IgD-negative memory B cell (primary cell): Measurements from ENCODE around the gene BUD13. TPM values are rescaled to one million over a fixed set of nuclear protein-coding genes. Genes with fewer than 3 reads are reported as not detected.
"Not testable (repeated sequence)": the region's sequence is repeated elsewhere in the genome, so short reads cannot be mapped to it uniquely, and the experiment has no call there.

Source experiments
- H3K27ac Mint-ChIP-seq, 3 donors: one replicate each; pipeline ENCODE4 v1.8.0; 2020 to 2022; ENCODE audit warnings: mild to moderate bottlenecking in 3 of 3, mixed read lengths in 3 of 3, moderate library complexity in 1 of 3
- H3K27me3 Mint-ChIP-seq: one replicate; pipeline ENCODE4 v1.8.0; 2021; ENCODE audit warnings: mixed read lengths
- H3K36me3 Mint-ChIP-seq: one replicate; pipeline ENCODE4 v1.8.0; 2020; ENCODE audit warnings: mild to moderate bottlenecking, mixed read lengths
- H3K4me1 Mint-ChIP-seq, 3 donors: one replicate each; pipeline ENCODE4 v1.8.0; 2020 to 2022; ENCODE audit warnings: mixed read lengths in 3 of 3, mild to moderate bottlenecking in 1 of 3
- H3K4me3 Mint-ChIP-seq, 4 donors: one replicate each; pipeline ENCODE4 v1.8.0; 2020 to 2022; ENCODE audit warnings: mild to moderate bottlenecking in 4 of 4, mixed read lengths in 4 of 4, moderate library complexity in 3 of 4
- H3K9me3 Mint-ChIP-seq, 3 donors: one replicate each; pipeline ENCODE4 v1.8.0; 2020 to 2021; ENCODE audit warnings: mixed read lengths in 3 of 3, mild to moderate bottlenecking in 1 of 3
- polyA plus RNA-seq: library from polyadenylated mRNA; unstranded; fragments of 300-500 nt; fragmentation: Illumina TruSeq; gene quantifications from one replicate; pipeline ENCODE4 v1.2.3, GENCODE V29; 2021

BUD13 gene
- polyA plus RNA-seq, 1 donor from 2014 or later, result 16.5 TPM

GRCh38 chr11:116787786-116788486 lies 15.1 kb upstream of the BUD13 start, which contains the start of gene ZPR1:
ZPR1 (minus strand) TSS chr11:116788023; CDS start chr11:116787990, 33 bp downstream.
- H3K4me3 Mint-ChIP-seq, result peak within 1 kb of the TSS; percentile 89 to 99 (median 98)
- H3K4me1 Mint-ChIP-seq, result peaks cover 20 to 24% (median 23%) of the 10 kb centered on the region in 3 donors
- H3K27ac Mint-ChIP-seq, result peak within 1 kb of the TSS; percentile 87 to 97 (median 95)
- H3K36me3 Mint-ChIP-seq, result peaks cover 4% of the 10 kb centered on the region
- H3K27me3 Mint-ChIP-seq, result peaks cover 3% of the 10 kb centered on the region
- no peaks in the 10 kb centered on the region for H3K9me3 Mint-ChIP-seq

GRCh38 chr11:116787436-116787785 lies 14.6 kb upstream of the BUD13 start:
- peak overlapping the region; percentile 53 to 97 (median 54) for H3K27ac Mint-ChIP-seq
- peaks cover 4% of the 10 kb centered on the region for H3K36me3 Mint-ChIP-seq
- H3K4me3 Mint-ChIP-seq, result peak overlapping the region; percentile 89 to 99 (median 98)
- H3K27me3 Mint-ChIP-seq, result peaks cover 3% of the 10 kb centered on the region
- no peaks in the 10 kb centered on the region for H3K9me3 Mint-ChIP-seq
- peaks cover 20 to 25% (median 24%) of the 10 kb centered on the region in 3 donors for H3K4me1 Mint-ChIP-seq

GRCh38 chr11:116786966-116787365 lies 14.2 kb upstream of the BUD13 start:
- Mint-ChIP-seq H3K4me3 (peak overlapping the region; percentile 89 to 99 (median 98)), H3K27ac (peak overlapping the region; percentile 16 to 97 (median 54)), H3K4me1 (peaks cover 20 to 29% (median 24%) of the 10 kb centered on the region in 3 donors), H3K36me3 (peaks cover 4% of the 10 kb centered on the region), H3K9me3 (no peaks in the 10 kb centered on the region), H3K27me3 (peaks cover 3% of the 10 kb centered on the region)

- Mint-ChIP-seq H3K27ac (peak overlapping the region in 2 of 3 donors; percentile 16 to 59), H3K4me3 (peak overlapping the region; percentile 89 to 99 (median 98)), H3K9me3 (no peaks in the 10 kb centered on the region), H3K36me3 (peaks cover 6% of the 10 kb centered on the region), H3K4me1 (peaks cover 22 to 30% (median 26%) of the 10 kb centered on the region in 3 donors), H3K27me3 (peaks cover 3% of the 10 kb centered on the region)
Measured at GRCh38 chr11:116786326-116786725, 13.5 kb upstream of the BUD13 start.

- Mint-ChIP-seq H3K27ac (peak overlapping the region in 2 of 3 donors; percentile 31 to 64), H3K36me3 (peaks cover 12% of the 10 kb centered on the region), H3K9me3 (no peaks in the 10 kb centered on the region), H3K4me3 (peak overlapping the region in 1 of 4 donors; percentile 50), H3K27me3 (no peaks in the 10 kb centered on the region), H3K4me1 (peaks cover 20 to 25% (median 23%) of the 10 kb centered on the region in 3 donors)
Measured at GRCh38 chr11:116782728-116783127, 9.9 kb upstream of the BUD13 start.

GRCh38 chr11:116778556-116778955 lies 5.8 kb upstream of the BUD13 start:
- peak overlapping the region in 1 of 3 donors; percentile 56 for H3K27ac Mint-ChIP-seq
- peaks cover 11% of the 10 kb centered on the region for H3K36me3 Mint-ChIP-seq
- no peak overlapping the region for H3K4me3 Mint-ChIP-seq
- H3K9me3 Mint-ChIP-seq, result no peaks in the 10 kb centered on the region
- H3K4me1 Mint-ChIP-seq, result peaks cover 12 to 23% (median 13%) of the 10 kb centered on the region in 3 donors
- no peaks in the 10 kb centered on the region for H3K27me3 Mint-ChIP-seq

- Mint-ChIP-seq H3K4me3 (peak overlapping the region in 1 of 4 donors; percentile 19), H3K4me1 (peaks cover 14 to 26% (median 14%) of the 10 kb centered on the region in 3 donors), H3K27me3 (no peaks in the 10 kb centered on the region), H3K36me3 (peaks cover 11% of the 10 kb centered on the region), H3K9me3 (no peaks in the 10 kb centered on the region), H3K27ac (no peak overlapping the region)
Measured at GRCh38 chr11:116777056-116777455, 4.3 kb upstream of the BUD13 start.

- Mint-ChIP-seq H3K27ac (peak overlapping the region in 1 of 3 donors; percentile 77), H3K36me3 (peaks cover 11% of the 10 kb centered on the region), H3K27me3 (no peaks in the 10 kb centered on the region), H3K4me3 (peak overlapping the region in 1 of 4 donors; percentile 66), H3K9me3 (no peaks in the 10 kb centered on the region), H3K4me1 (peaks cover 18 to 30% (median 18%) of the 10 kb centered on the region in 3 donors)
Measured at GRCh38 chr11:116776522-116776984, 3.8 kb upstream of the BUD13 start.

GRCh38 chr11:116775975-116776374 lies 3.2 kb upstream of the BUD13 start:
- no peaks in the 10 kb centered on the region for H3K9me3 Mint-ChIP-seq
- peaks cover 6% of the 10 kb centered on the region for H3K36me3 Mint-ChIP-seq
- peaks cover 18 to 25% (median 21%) of the 10 kb centered on the region in 3 donors for H3K4me1 Mint-ChIP-seq
- H3K4me3 Mint-ChIP-seq, result peak overlapping the region in 2 of 4 donors; percentile 45 to 66
- H3K27me3 Mint-ChIP-seq, result no peaks in the 10 kb centered on the region
- H3K27ac Mint-ChIP-seq, result peak overlapping the region in 2 of 3 donors; percentile 47 to 77

- Mint-ChIP-seq H3K4me3 (peak overlapping the region in 1 of 4 donors; percentile 23), H3K27ac (peak overlapping the region in 2 of 3 donors; percentile 97 to 100), H3K9me3 (no peaks in the 10 kb centered on the region), H3K36me3 (peaks cover 6% of the 10 kb centered on the region), H3K4me1 (peaks cover 20 to 27% (median 25%) of the 10 kb centered on the region in 3 donors), H3K27me3 (no peaks in the 10 kb centered on the region)
Measured at GRCh38 chr11:116774661-116775060, 1.9 kb upstream of the BUD13 start.

- Mint-ChIP-seq H3K4me1 (peaks cover 20 to 30% (median 29%) of the 10 kb centered on the region in 3 donors), H3K9me3 (no peaks in the 10 kb centered on the region), H3K36me3 (peaks cover 8% of the 10 kb centered on the region), H3K27me3 (no peaks in the 10 kb centered on the region), H3K27ac (peak overlapping the region; percentile 97 to 100 (median 98)), H3K4me3 (peak overlapping the region; percentile 95 to 99 (median 96))
Measured at GRCh38 chr11:116773203-116774097, 663 bp upstream of the BUD13 start.

GRCh38 chr11:116771935-116772334 lies 852 bp downstream of the BUD13 start:
- H3K9me3 Mint-ChIP-seq, result no peaks in the 10 kb centered on the region
- H3K36me3 Mint-ChIP-seq, result peaks cover 6% of the 10 kb centered on the region
- peak overlapping the region; percentile 95 to 99 (median 96) for H3K4me3 Mint-ChIP-seq
- H3K27ac Mint-ChIP-seq, result peak overlapping the region; percentile 97 to 100 (median 98)
- H3K27me3 Mint-ChIP-seq, result no peaks in the 10 kb centered on the region
- H3K4me1 Mint-ChIP-seq, result peaks cover 20 to 29% (median 27%) of the 10 kb centered on the region in 3 donors

GRCh38 chr11:116762132-116762531 lies 10.7 kb downstream of the BUD13 start:
- H3K4me3 Mint-ChIP-seq, result no peak overlapping the region
- H3K9me3 Mint-ChIP-seq, result no peaks in the 10 kb centered on the region
- H3K27me3 Mint-ChIP-seq, result no peaks in the 10 kb centered on the region
- no peak overlapping the region for H3K27ac Mint-ChIP-seq
- peaks cover 5% of the 10 kb centered on the region for H3K36me3 Mint-ChIP-seq
- H3K4me1 Mint-ChIP-seq, result peaks cover 3 to 4% (median 4%) of the 10 kb centered on the region in 3 donors

- H3K27ac Mint-ChIP-seq, H3K4me3 Mint-ChIP-seq, H3K36me3 Mint-ChIP-seq, H3K4me1 Mint-ChIP-seq, H3K9me3 Mint-ChIP-seq, H3K27me3 Mint-ChIP-seq: not testable (repeated sequence)
Measured at GRCh38 chr11:116756044-116756443, 16.7 kb downstream of the BUD13 start.
